ENCODE data around the gene ARHGAP5.
"Not testable (repeated sequence)": the region's sequence is repeated elsewhere in the genome, so short reads cannot be mapped to it uniquely, and the experiment has no call there.

Gene ARHGAP5

GRCh38 chr14:32110548-32110896 lies 33.4 kb downstream of the ARHGAP5 start:
- DNase-seq: no peak

DNA sequence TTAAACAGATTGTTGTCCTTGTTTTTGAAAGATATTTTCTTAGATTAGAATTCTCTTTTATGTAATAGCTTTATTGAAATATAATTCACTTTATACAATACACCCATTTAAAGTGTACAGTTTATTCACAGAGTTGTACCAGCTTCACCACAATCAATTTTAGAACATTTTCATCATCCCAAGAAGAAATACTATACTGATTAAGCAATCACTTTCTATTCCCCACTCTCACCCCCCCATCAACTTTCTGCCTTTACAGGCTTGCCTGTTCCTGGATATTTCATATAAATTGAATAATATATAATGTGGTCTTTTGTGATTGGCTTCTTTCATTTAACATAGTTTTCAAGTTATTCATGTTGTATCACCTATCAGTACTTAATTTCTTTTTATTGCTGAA lies 44.4 kb downstream of the ARHGAP5 start:
- no peak for DNase-seq

- DNase-seq: no peak
These were observed 44.8 kb downstream of the ARHGAP5 start for GRCh38 chr14:32121948-32122347.

DNA sequence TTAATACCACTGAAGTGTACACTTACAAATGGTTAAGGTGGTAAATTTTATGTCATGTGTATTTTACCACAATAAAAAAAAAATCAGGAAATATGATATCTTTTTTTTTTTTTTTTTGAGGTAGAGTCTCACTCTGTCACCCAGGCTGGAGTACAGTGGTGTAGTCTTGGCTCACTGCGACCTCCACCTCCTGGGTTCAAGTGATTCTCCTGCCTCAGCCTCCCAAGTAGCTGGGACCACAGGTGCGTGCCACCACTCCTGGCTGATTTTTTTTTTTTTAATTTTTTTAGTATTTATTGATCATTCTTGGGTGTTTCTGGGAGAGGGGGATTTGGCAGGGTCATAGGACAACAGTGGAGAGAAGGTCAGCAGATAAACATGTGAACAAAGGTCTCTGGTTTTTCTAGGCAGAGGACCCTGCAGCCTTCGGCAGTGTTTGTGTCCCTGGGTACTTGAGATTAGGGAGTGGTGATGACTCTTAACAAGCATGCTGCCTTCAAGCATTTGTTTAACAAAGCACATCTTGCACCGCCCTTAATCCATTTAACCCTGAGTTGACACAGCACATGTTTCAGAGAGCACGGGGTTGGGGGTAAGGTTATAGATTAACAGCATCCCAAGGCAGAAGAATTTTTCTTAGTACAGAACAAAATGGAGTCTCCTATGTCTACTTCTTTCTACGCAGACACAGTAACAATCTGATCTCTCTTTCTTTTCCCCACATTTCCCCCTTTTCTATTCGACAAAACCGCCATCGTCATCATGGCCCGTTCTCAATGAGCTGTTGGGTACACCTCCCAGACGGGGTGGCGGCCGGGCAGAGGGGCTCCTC lies 50.0 kb downstream of the ARHGAP5 start:
- not testable (repeated sequence) for DNase-seq

DNA sequence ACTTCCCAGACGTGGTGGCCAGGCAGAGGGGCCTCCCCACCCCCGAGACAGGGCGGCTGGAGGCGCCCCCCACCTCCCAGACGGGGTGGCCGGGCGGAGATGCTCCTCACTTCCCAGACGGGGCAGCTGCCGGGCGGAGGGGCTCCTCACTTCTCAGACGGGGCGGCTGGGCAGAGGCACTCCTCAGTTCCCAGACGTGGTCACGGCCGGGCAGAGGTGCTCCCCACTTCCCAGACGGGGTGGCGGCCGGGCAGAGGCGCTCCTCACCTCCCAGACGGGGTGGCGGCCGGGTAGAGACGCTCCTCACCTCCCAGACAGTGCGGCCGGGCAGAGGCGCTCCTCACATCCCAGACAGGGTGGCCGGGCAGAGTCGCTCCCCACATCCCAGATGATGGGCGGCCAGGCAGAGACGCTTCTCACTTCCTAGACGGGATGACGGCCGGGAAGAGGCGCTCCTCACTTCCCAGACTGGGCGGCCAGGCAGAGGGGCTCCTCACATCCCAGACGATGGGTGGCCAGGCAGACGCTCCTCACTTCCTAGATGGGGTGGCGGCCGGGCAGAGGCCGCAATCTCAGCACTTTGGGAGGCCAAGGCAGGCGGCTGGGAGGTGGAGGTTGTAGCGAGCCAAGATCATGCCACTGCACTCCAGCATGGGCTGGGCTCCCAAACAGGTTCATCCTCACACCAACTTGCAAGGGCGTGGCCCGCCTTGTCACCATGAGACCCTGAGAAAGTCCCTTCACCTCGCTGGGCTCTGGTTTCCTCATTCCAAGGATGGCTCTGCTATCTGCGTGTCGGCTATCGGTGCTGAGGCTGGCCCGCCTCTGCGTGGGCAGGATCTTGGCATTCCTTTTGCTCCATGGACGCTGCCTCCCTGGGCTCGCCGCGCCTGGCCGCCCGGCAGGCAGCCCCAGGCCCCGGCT lies 50.9 kb downstream of the ARHGAP5 start:
- DNase-seq: not testable (repeated sequence)

DNA sequence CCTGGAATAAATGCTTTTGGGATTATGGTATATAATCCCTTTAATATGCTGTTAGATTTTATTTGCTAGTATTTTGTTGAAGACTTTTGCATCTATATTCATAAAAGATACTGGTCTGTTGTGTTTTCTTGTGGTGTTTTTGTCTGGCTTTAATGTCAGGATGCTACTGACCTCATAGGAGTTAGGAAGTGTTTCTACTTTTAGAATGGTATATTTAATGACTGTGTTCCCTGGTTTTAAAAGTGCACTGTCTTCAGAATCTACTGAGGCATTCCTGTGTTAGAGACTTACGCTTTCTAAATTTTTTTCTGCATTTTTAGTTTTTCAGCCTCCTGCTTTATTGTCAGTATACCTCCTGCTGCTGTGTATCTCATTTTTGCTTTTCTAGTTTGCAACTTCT lies 51.6 kb downstream of the ARHGAP5 start:
- no peak for DNase-seq

DNA sequence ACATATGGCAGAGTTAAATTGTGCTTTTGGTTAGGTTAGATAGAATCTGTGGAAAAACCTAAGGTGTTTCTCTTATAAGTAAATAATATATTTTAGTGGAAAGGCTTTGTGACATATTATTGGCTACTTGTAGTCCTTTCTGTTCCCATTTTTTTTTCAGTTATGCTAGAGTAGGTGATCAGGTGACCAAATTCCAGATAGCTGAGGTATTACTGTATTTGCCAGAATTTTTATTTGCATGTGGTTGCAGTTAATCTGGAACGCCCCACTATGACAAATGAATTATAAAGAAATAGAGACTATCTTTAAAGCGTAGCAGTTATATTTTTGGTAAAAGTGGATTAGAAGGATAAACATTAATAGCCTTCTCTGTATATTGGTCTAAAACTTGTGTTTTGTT lies 52.0 kb downstream of the ARHGAP5 start:
- DNase-seq: no peak

- DNase-seq: not testable (repeated sequence)
These were observed 54.6 kb downstream of the ARHGAP5 start for GRCh38 chr14:32131689-32132088.

DNA sequence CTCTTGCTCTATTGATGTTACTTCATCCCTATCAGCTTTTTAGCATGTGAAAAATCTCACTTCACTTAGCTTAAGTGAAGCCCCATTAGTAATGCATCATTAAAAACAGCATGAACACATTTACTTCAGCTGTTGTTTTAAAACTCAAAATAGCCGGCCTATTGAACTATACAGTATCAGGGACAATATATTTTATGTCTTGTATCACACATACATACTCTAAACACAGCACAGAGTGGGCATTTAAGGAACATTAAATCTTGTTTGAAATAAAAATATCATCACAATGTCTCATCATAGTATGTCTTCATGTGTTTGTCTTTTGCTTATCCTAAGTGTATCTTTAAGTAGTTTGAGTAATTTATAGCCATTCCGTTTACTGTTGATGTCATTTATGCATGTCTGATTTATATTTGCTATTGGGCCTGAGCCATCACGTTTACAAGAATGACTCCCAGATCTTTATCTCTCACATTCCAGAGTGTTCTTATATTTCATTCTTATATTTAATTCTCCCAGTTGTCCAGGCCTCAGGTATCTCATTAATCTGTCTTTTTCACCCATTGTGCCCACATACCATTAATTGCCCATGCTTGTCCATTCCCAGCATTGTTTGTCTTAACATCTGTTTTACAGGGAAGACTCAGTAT lies 57.5 kb downstream of the ARHGAP5 start:
- DNase-seq: no peak

DNA sequence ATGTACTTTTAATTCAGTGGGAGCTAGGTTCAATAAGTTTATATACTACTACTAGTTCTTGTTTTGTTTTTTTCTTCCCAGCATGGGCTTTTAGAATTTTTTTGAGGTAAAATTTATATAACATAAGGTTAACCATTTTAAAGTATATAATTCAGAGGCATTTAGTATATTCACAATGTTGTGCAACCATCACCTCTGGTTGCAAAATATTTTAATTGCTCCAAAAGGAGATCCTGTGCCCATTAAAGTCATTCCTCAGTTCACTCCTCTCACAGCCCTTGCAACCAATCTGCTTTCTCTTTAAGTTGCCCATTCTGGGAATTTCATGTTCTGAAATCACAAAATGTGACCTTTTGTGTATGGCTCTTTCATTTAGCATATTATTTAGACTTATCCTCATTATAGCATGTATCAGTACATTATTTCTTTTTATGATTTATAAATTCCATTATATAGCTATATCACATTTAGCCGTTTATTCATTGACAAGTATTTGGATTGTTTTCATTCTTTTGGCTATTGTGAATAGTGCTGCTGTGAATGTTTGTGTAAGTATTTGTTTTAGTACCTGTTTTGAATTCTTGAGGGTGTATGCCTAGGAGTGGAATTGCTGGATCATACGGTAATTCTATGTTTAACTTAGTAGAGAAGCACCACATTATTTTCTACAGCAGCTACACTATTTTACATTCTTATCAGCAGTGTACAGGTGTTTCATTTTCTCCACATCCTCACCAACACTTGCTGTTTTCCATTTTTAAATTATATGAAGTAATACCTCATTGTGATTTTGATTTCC lies 59.1 kb downstream of the ARHGAP5 start:
- no peak for DNase-seq

- no peak for DNase-seq
These were observed 60.2 kb downstream of the ARHGAP5 start for GRCh38 chr14:32137313-32137712.

GRCh38 chr14:32137892-32138291 lies 60.8 kb downstream of the ARHGAP5 start:
- no peak for DNase-seq

- no peak for DNase-seq
These were observed 65.2 kb downstream of the ARHGAP5 start for GRCh38 chr14:32142341-32142740.

- no peak for DNase-seq
These were observed 65.8 kb downstream of the ARHGAP5 start for GRCh38 chr14:32142754-32143437.

DNA sequence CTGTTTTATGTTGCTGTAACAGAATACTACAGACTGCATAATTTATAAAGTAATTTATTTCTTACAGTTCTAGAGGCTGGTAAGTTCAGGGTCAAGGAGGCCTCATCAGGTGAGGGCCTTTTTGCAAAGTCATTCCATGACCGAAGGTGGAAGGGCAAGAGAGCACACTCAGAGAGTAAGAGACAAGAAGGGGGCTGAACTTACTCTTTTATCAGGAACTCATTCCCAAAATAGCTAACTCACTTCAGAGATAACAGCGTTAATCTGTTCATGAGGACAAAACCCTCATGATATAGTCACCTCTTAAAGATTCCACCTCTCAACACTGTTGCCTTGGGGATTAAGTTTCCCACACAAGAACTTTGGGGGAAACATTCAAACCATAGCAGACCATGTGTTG lies 73.3 kb downstream of the ARHGAP5 start:
- DNase-seq: no peak

DNA sequence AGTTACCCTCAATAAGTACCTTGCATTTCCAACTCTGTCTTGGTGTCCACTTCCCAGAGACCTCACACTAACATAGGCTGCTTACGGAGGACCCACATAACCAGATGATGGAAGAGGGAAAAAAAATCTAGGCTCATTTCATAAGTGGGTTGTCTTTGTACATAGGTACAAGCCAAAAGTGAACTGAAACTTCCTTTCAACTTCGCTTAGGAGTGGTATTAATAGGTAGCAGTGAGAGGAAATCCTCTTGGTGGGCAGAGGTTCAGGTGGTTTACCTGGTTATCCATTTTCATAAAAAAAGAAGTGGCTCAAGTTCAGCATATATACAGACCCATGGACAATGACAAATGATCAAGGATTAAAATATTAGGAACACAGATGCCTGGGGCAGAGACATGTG lies 88.9 kb downstream of the ARHGAP5 start:
- DNase-seq: no peak

GRCh38 chr14:32166924-32167323 lies 89.8 kb downstream of the ARHGAP5 start:
- DNase-seq: no peak

- DNase-seq: no peak
These were observed 90.8 kb downstream of the ARHGAP5 start for GRCh38 chr14:32167907-32168306.

DNA sequence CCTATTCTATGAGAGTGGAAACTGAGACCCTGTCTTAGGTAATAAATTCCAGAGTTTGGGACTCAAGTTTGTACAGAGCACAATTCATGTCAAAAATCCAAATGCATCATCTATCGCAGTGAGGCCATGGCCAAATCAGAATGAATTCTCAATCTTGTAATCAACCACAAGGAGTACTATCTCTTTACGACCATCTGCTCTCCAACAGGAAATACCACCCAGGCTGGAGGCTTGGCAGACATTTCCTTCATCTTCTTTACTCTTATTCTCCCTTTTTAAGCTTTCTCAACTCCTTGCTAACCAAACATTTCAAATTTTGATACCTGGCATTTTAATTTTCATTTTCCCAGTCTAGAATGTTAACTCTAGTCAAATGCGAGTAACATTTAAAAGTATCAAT lies 92.1 kb downstream of the ARHGAP5 start:
- no peak for DNase-seq

GRCh38 chr14:32171469-32171868 lies 94.4 kb downstream of the ARHGAP5 start:
- DNase-seq: no peak

DNA sequence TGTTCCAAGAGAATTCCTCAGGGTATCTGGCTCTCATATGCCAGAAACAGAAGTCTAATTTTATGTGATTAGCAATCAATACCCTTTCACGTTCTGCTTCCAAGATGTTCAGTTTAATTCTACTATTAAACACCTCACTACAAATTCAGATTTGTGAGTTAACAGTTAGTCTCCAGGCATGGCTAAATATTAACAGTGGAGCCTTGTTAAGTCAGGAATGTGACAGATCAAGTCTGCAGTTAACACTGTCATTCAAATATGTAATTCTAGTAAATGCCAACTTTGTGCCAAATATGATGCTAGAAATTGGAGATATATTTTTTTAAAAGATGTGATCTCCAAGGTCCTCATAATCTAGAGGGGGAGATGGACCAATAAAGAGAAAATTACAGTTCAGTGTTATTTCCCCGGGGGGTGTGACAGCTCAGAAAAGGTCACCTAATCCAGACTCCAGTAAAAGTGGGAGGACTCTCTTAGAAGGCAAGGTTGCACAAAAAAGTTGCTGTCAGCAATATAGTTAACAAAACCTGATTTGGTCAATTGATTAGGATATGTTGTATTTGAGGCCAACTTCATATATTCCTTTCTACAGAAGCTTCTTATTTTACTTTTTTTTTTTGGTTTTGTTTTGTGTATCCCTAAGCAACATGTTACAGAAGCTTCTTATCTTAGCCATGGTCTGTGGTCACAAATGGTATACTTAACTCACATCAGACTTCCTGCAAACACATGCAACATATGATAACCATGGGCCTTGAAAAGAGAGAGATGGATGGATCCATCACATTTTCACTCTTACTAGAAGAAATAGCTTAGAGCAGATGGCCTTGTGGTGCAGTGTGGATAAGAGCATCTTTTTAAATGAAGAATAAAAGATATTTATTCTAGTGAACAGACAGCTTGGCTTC lies 106.3 kb downstream of the ARHGAP5 start:
- no peak for DNase-seq

All from activated gamma-delta T cell treated with Interleukin-2 at 50 U/mL for 16 hours (primary cell).